Activated naive CD8-positive, alpha-beta T cell treated with anti-CD3 and anti-CD28 coated beads for 36 hours (primary cell): Measurements from ENCODE around the gene NOL7. TPM values are rescaled to one million over a fixed set of nuclear protein-coding genes. Genes with fewer than 3 reads are reported as not detected.

Experiments used
- DNase-seq: peaks from one replicate; pipeline ENCODE4 v3.0.0; 2021
- H3K27ac Mint-ChIP-seq: one replicate; pipeline ENCODE4 v1.8.0; 2022; ENCODE audit warnings: mild to moderate bottlenecking, moderate library complexity, mixed read lengths
- H3K27me3 Mint-ChIP-seq: one replicate; pipeline ENCODE4 v1.8.0; 2022; ENCODE audit warnings: mild to moderate bottlenecking, mixed read lengths
- H3K36me3 Mint-ChIP-seq: one replicate; pipeline ENCODE4 v1.8.0; 2021; ENCODE audit warnings: mild to moderate bottlenecking, mixed read lengths
- H3K4me1 Mint-ChIP-seq: one replicate; pipeline ENCODE4 v1.8.0; 2021; ENCODE audit warnings: mixed read lengths
- H3K4me3 Mint-ChIP-seq: one replicate; pipeline ENCODE4 v1.8.0; 2022; ENCODE audit warnings: mild to moderate bottlenecking, moderate library complexity, mixed read lengths
- H3K9me3 Mint-ChIP-seq: one replicate; pipeline ENCODE4 v1.8.0; 2022; ENCODE audit warnings: mixed read lengths
- total RNA-seq, 2 experiments: library from RNA; stranded (reverse); gene quantifications; one replicate each; pipeline ENCODE4 v1.2.3, GENCODE V29; 2021

The NOL7 gene
- total RNA-seq, 2 experiments from 2014 or later: 121 to 123 TPM

DNA sequence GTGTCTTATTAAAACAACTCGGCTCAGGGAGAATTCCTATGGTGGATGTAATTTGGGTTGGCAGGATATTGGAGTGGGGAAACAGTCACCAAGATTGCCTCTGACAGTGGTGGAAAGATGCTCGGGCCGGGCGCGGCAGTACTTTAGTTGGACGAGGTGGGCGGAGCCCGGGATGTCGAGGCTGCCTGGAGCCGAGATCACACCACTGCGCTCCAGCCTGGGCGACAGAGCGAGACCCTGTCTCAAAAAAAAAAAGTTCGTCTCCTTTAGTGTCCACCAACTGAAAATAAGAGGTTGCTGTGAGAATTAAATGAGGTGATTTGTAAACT lies 621 bp downstream of the NOL7 start:
- Mint-ChIP-seq H3K27me3 (peaks cover 4% of the 10 kb centered on the region), H3K36me3 (peaks cover 35% of the 10 kb centered on the region), H3K27ac (peak overlapping the region; percentile 89), H3K4me3 (peak overlapping the region; percentile 99), H3K4me1 (peaks cover 44% of the 10 kb centered on the region), H3K9me3 (no peaks in the 10 kb centered on the region)
- peak; percentile 55 for DNase-seq

DNA sequence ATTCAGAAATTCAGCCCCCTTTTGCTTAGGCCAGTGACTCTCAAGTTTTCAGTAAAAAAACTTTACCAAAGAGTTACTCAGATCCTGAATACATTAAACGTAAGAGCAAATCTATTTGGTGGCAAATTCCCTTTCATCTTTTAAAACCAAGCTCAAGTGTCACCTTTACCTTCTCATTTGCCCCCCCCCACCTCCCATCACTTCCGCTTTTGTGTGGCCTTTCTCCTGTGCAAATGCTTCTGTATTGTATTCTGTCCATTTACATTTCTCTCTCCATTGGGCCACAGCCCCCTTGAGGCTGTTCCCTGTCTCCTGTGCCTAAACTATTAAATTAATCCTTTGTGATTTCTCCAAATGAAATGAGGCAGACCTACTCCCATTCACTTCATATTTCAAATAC lies 1.9 kb downstream of the NOL7 start:
- no peak for DNase-seq
- H3K27me3 Mint-ChIP-seq: peaks cover 4% of the 10 kb centered on the region
- peaks cover 33% of the 10 kb centered on the region for H3K36me3 Mint-ChIP-seq
- peak overlapping the region; percentile 99 for H3K4me3 Mint-ChIP-seq
- peak overlapping the region; percentile 89 for H3K27ac Mint-ChIP-seq
- H3K9me3 Mint-ChIP-seq: no peaks in the 10 kb centered on the region
- H3K4me1 Mint-ChIP-seq: peaks cover 35% of the 10 kb centered on the region

- DNase-seq: peak; percentile 11
- Mint-ChIP-seq H3K9me3 (no peaks in the 10 kb centered on the region), H3K4me1 (peaks cover 18% of the 10 kb centered on the region), H3K27ac (peak overlapping the region; percentile 26), H3K4me3 (no peak overlapping the region), H3K27me3 (no peaks in the 10 kb centered on the region), H3K36me3 (peaks cover 41% of the 10 kb centered on the region)
Measured at GRCh38 chr6:13624871-13625288, 9.7 kb downstream of the NOL7 start.

GRCh38 chr6:13629459-13630116 lies 14.5 kb downstream of the NOL7 start:
- no peaks in the 10 kb centered on the region for H3K27me3 Mint-ChIP-seq
- peaks cover 49% of the 10 kb centered on the region for H3K36me3 Mint-ChIP-seq
- DNase-seq: no peak
- H3K27ac Mint-ChIP-seq: peak overlapping the region; percentile 86
- no peaks in the 10 kb centered on the region for H3K9me3 Mint-ChIP-seq
- H3K4me3 Mint-ChIP-seq: peak overlapping the region; percentile 30
- peaks cover 35% of the 10 kb centered on the region for H3K4me1 Mint-ChIP-seq

GRCh38 chr6:13630499-13630898 lies 15.4 kb downstream of the NOL7 start:
- no peaks in the 10 kb centered on the region for H3K27me3 Mint-ChIP-seq
- H3K4me1 Mint-ChIP-seq: peaks cover 34% of the 10 kb centered on the region
- no peak overlapping the region for H3K4me3 Mint-ChIP-seq
- no peaks in the 10 kb centered on the region for H3K9me3 Mint-ChIP-seq
- H3K27ac Mint-ChIP-seq: peak overlapping the region; percentile 56
- no peak for DNase-seq
- H3K36me3 Mint-ChIP-seq: peaks cover 51% of the 10 kb centered on the region

DNA sequence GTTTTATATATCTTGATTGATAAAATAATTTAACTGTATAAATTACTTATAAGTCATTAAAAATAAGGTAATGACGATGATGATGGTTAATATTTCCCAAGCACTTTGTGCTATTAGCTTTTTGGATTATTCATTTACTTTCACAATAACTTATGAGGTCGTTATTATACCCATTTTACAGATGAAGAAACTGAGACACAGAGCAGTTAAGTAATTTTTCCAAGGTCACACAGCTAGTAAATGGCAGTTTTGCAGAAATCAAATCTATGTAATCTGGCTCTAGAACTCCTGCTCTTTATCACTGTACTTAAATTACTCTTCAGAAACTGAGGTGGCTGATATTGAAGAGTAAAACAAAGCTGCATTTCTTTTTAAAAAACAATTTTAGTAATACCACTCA lies 18.2 kb downstream of the NOL7 start:
- H3K27ac Mint-ChIP-seq: no peak overlapping the region
- H3K27me3 Mint-ChIP-seq: no peaks in the 10 kb centered on the region
- peaks cover 49% of the 10 kb centered on the region for H3K36me3 Mint-ChIP-seq
- no peak overlapping the region for H3K4me3 Mint-ChIP-seq
- peaks cover 51% of the 10 kb centered on the region for H3K4me1 Mint-ChIP-seq
- DNase-seq: no peak
- no peaks in the 10 kb centered on the region for H3K9me3 Mint-ChIP-seq

GRCh38 chr6:13635948-13636658 lies 21.0 kb downstream of the NOL7 start:
- Mint-ChIP-seq H3K4me1 (peaks cover 41% of the 10 kb centered on the region), H3K4me3 (no peak overlapping the region), H3K9me3 (no peaks in the 10 kb centered on the region), H3K36me3 (peaks cover 45% of the 10 kb centered on the region), H3K27me3 (no peaks in the 10 kb centered on the region), H3K27ac (peak overlapping the region; percentile 38)
- no peak for DNase-seq

- Mint-ChIP-seq H3K27me3 (no peaks in the 10 kb centered on the region), H3K4me3 (no peak overlapping the region), H3K4me1 (peaks cover 39% of the 10 kb centered on the region), H3K27ac (peak overlapping the region; percentile 61), H3K36me3 (peaks cover 43% of the 10 kb centered on the region), H3K9me3 (no peaks in the 10 kb centered on the region)
- DNase-seq: no peak
Measured at GRCh38 chr6:13638014-13638413, 22.9 kb downstream of the NOL7 start.

DNA sequence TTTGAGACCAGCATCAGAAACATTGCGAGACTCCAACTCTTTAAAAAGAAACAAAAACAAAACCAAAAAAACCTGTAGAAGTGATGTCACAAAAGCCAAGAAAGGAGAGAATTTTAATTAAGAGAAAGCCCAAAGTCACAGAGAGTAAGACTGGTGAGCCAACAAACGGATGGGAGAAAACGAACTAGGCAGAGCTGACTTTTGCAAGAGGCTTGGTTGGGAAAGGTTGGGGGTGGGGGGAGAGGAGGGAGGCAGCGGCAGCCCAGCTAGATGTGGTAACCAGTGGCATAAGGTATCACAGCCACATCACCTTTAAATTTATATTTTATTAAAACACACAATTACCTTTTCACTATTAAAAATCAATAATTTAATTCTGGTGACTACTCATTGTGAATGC lies 23.5 kb downstream of the NOL7 start:
- peaks cover 44% of the 10 kb centered on the region for H3K4me1 Mint-ChIP-seq
- peak overlapping the region; percentile 61 for H3K27ac Mint-ChIP-seq
- no peak overlapping the region for H3K4me3 Mint-ChIP-seq
- no peak for DNase-seq
- peaks cover 48% of the 10 kb centered on the region for H3K36me3 Mint-ChIP-seq
- H3K27me3 Mint-ChIP-seq: no peaks in the 10 kb centered on the region
- H3K9me3 Mint-ChIP-seq: no peaks in the 10 kb centered on the region

- Mint-ChIP-seq H3K27ac (peak overlapping the region; percentile 83), H3K4me3 (no peak overlapping the region), H3K27me3 (no peaks in the 10 kb centered on the region), H3K4me1 (peaks cover 33% of the 10 kb centered on the region), H3K36me3 (peaks cover 42% of the 10 kb centered on the region), H3K9me3 (no peaks in the 10 kb centered on the region)
- DNase-seq: no peak
Measured at GRCh38 chr6:13641315-13641714, 26.2 kb downstream of the NOL7 start.

GRCh38 chr6:13643125-13643524 lies 28.0 kb downstream of the NOL7 start:
- peaks cover 25% of the 10 kb centered on the region for H3K4me1 Mint-ChIP-seq
- peak overlapping the region; percentile 28 for H3K27ac Mint-ChIP-seq
- H3K4me3 Mint-ChIP-seq: no peak overlapping the region

DNA sequence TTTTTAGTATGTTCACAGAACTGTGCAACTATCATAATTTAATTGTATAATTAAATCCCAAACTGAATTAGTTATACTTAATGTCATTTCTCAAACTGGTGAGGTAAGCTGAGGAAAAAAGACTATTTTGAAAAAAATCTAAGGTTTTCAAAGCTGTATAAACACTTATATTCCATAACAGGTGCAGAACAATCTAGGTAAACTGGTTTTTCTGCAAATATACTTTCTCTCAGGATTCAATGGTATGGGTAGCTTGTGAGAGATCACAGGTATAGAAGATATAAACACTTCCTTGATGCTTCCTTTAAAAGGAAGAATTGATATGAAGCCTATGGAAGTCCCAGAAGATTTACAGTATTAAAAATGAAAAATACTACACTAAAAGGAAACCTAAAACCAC lies 33.7 kb downstream of the NOL7 start:
- Mint-ChIP-seq H3K9me3 (no peaks in the 10 kb centered on the region), H3K4me1 (peaks cover 15% of the 10 kb centered on the region), H3K27ac (no peak overlapping the region), H3K36me3 (peaks cover 27% of the 10 kb centered on the region), H3K27me3 (no peaks in the 10 kb centered on the region), H3K4me3 (no peak overlapping the region)
- no peak for DNase-seq

More at GRCh38 chr6:13643125-13643524, 28.0 kb downstream of the NOL7 start:
- Mint-ChIP-seq H3K27me3 (no peaks in the 10 kb centered on the region), H3K9me3 (no peaks in the 10 kb centered on the region), H3K36me3 (peaks cover 30% of the 10 kb centered on the region)
- no peak for DNase-seq

- no peak overlapping the region for H3K27ac Mint-ChIP-seq
- no peaks in the 10 kb centered on the region for H3K27me3 Mint-ChIP-seq
- H3K4me1 Mint-ChIP-seq: peaks cover 15% of the 10 kb centered on the region
- H3K4me3 Mint-ChIP-seq: no peak overlapping the region
- peaks cover 27% of the 10 kb centered on the region for H3K36me3 Mint-ChIP-seq
- H3K9me3 Mint-ChIP-seq: no peaks in the 10 kb centered on the region
- no peak for DNase-seq
Measured at GRCh38 chr6:13649393-13649792, 34.3 kb downstream of the NOL7 start.

DNA sequence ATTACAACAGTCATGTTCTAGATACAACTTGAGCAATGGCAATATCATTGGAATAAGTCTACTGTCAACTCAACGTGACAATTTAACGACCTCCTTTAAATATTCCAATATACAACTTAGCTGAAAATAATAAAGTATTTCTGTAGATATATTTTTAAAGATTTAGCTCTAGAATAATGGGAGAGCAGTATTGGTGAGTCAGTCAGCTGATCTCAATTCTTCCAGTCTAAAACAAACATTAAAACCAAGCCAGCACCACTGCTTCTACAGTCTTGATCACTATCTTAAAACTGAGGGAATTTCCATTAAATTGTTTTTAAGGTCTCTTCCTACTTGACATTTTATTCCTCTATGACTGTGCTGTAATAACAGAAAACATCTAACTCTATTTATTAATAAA lies 38.2 kb downstream of the NOL7 start:
- Mint-ChIP-seq H3K36me3 (peaks cover 24% of the 10 kb centered on the region), H3K27me3 (no peaks in the 10 kb centered on the region), H3K4me1 (peaks cover 20% of the 10 kb centered on the region), H3K27ac (no peak overlapping the region), H3K4me3 (no peak overlapping the region), H3K9me3 (no peaks in the 10 kb centered on the region)
- DNase-seq: no peak

DNA sequence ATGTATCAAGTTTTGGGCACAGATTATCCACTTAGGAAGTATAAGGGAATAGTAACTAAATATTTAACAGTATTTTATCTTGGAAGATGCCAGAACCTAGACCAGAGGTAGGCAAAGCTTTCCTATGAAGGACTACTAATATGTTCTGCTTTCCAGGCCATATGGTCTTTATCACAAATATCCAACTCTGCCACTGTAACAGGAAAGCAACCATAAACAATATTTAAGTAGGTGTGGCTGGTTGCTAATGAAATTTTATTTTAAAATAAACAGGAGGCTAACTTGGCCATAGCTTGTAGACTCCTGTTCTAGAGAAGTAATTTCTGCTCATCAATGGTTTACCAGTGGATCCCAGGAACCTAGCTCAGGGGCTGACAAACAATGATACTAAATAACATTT lies 39.4 kb downstream of the NOL7 start:
- Mint-ChIP-seq H3K9me3 (no peaks in the 10 kb centered on the region), H3K36me3 (peaks cover 22% of the 10 kb centered on the region), H3K4me3 (no peak overlapping the region), H3K27me3 (no peaks in the 10 kb centered on the region), H3K27ac (no peak overlapping the region), H3K4me1 (peaks cover 18% of the 10 kb centered on the region)
- no peak for DNase-seq

DNA sequence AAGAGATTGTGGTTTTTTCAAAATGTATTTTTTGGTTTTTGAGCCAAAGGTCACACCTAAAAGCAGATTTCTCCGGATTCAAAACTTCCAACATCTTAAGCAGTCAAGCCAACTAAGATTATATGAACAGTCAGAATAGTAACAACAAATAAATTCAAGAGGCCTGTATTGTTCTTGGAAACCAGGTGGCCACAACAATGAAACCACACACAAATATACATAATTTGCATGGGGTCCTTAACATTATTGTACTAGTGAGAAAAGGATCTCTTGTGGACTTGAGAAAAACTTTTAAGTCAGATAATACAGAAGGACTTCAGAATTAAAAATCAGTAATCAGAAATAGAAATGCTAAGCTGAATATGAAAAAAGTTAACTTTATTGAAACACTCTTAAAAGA lies 40.6 kb downstream of the NOL7 start:
- Mint-ChIP-seq H3K9me3 (no peaks in the 10 kb centered on the region), H3K27ac (no peak overlapping the region), H3K27me3 (no peaks in the 10 kb centered on the region), H3K4me3 (no peak overlapping the region), H3K4me1 (peaks cover 19% of the 10 kb centered on the region), H3K36me3 (peaks cover 16% of the 10 kb centered on the region)
- no peak for DNase-seq
